Ovary (tissue), 9 donors: Measurements from ENCODE around the gene SUCO. TPM values are rescaled to one million over a fixed set of nuclear protein-coding genes. Genes with fewer than 3 reads are reported as not detected.

Source experiments
- DNase-seq, 5 donors: peaks; one replicate each; pipeline ENCODE4 v3.0.0-alpha.2; 2019 to 2020
- H3K27ac ChIP-seq, 2 donors: fragments of 200-600 bp; one replicate each; pipeline versions ENCODE4 v1.5.1 to v1.8.0; 2019 to 2022
- H3K27me3 ChIP-seq: fragments of 200-600 bp; one replicate; pipeline ENCODE4 v1.8.0; 2022
- H3K36me3 ChIP-seq: fragments of 200-600 bp; sonication (generic); one replicate; pipeline ENCODE4 v1.5.1; 2019
- H3K4me1 ChIP-seq: one replicate; pipeline ENCODE4 v1.8.1; 2013; ENCODE audit warnings: mild to moderate bottlenecking, moderate library complexity; ENCODE audit not compliant: insufficient read depth
- H3K4me3 ChIP-seq: fragments of 200-600 bp; sonication (generic); one replicate; pipeline ENCODE4 v1.5.1; 2017
- H3K9me3 ChIP-seq, 2 donors: fragments of 200-600 bp in 1 of 2; sonication (generic) in 1 of 2; one replicate each; pipeline versions ENCODE4 v1.5.1 to v1.8.1; 2013 to 2019; ENCODE audit warnings: mild to moderate bottlenecking in 1 of 2, moderate library complexity in 1 of 2
- EP300 ChIP-seq: sonication (generic); formaldehyde crosslinking; IDR thresholded peaks from one replicate; pipeline ENCODE4 v1.6.1; 2017; ENCODE audit warnings: antibody characterized with exemption
- POLR2A ChIP-seq: fragments of 450-650 bp; IDR thresholded peaks from one replicate; pipeline ENCODE4 v1.6.1; 2017; ENCODE audit warnings: antibody characterized with exemption, mild to moderate bottlenecking, moderate library complexity
- WGBS, 3 donors: extraction: QIAGEN DNeasy Blood & Tissue Kit in 1 of 3; methylation state at CpG; one replicate each; pipeline versions ENCODE4 v1.1.5 to v1.1.7; 2013 to 2017; 5-methylcytosine and 5-hydroxymethylcytosine counted together
- intact Hi-C, 4 donors: fragments of 100-400 bp; cut with DNase I; formaldehyde crosslinking; loops; one replicate each; pipeline versions ENCODE4 v1.11.0 to v1.15.1; 2022 to 2023
- polyA plus RNA-seq, 2 donors: library from polyadenylated mRNA; stranded (reverse); fragments of 200-250 nt in 1 of 2; fragments of 350-450 nt in 1 of 2; fragmentation: Illumina TruSeq in 1 of 2; extraction: RNeasy Lipid Tissue Mini Kit (QIAGEN cat#74804) in 1 of 2; gene quantifications; one replicate each; pipeline ENCODE4 v1.2.3, GENCODE V29; 2013 to 2014
- total RNA-seq, 7 donors: library from RNA; depleted of rRNA in 2 of 7; stranded (reverse); fragments of >200 nt in 2 of 7; fragmentation: NEBNext Ultra II Directional in 3 of 7; extraction: Animal tissue kit (Norgen Biotek cat#: 25700) in 3 of 7; gene quantifications; one replicate each; pipeline versions ENCODE4 v1.1.0 to v1.2.4, GENCODE V29; 2016 to 2023
- TF ChIP-seq, protein P1 (sequence below), 3 donors: fragments of 450-650 bp in 2 of 3; fragments of 200-600 bp in 1 of 3; IDR thresholded peaks; one replicate each; pipeline versions ENCODE4 v1.5.1 to v1.8.0; 2016 to 2022; ENCODE audit warnings: antibody characterized with exemption in 3 of 3, mild to moderate bottlenecking in 1 of 3
- donor health status: DM: no; HTN: no; CAD: no; lungs with moderate emphysema.
- donor health status: DM: no; HTN: no; CAD: no.
- donor health status: Bipolar disorder and iron deficiency.
- donor health status: DM: yes; HTN: yes; CAD: no.
- donor health status: DM: no; HTN: no; CAD: no.
- donor health status: DM: yes; HTN: yes; CAD: no.

SUCO gene
- total and polyA plus RNA-seq, 9 donors = 14.0 to 68.1 (median 55.5) TPM

DNA sequence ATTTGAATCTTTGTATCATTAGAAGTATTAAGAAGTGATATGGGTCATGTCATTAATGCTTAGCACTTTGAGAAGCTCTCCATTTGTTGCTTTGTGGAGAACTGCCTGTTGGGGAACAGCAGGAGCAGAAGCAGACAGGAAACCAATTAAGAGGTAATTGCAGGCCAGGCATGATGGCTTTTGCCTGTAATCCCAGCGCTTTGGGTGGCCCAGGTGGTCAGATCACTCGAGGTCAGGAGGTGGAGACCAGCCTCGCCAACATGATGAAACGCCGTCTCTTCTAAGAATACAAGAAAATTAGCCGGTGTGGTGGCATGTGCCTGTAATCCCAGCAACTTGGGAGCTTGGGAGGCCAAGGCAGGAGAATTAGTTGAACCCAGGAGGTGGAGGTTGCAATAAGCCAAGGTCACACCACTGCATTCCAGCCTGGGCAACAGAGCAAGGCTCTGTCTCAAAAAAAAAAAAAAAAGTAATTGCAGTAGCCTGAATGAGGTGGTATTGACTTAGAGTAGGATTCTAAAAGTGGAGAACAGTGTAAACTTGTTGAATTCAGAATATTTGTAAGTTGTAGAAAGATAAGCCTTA lies 68.2 kb downstream of the SUCO start:
- TF ChIP-seq POLR2A (no peak), EP300 (no peak)
- TF ChIP-seq, protein P1, sequence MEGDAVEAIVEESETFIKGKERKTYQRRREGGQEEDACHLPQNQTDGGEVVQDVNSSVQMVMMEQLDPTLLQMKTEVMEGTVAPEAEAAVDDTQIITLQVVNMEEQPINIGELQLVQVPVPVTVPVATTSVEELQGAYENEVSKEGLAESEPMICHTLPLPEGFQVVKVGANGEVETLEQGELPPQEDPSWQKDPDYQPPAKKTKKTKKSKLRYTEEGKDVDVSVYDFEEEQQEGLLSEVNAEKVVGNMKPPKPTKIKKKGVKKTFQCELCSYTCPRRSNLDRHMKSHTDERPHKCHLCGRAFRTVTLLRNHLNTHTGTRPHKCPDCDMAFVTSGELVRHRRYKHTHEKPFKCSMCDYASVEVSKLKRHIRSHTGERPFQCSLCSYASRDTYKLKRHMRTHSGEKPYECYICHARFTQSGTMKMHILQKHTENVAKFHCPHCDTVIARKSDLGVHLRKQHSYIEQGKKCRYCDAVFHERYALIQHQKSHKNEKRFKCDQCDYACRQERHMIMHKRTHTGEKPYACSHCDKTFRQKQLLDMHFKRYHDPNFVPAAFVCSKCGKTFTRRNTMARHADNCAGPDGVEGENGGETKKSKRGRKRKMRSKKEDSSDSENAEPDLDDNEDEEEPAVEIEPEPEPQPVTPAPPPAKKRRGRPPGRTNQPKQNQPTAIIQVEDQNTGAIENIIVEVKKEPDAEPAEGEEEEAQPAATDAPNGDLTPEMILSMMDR (IDR thresholded peaks at IDR 0.05) = no peak
- H3K9me3 ChIP-seq = no peaks in the 10 kb centered on the region
- DNase-seq = no peak
- intact Hi-C loops = no loop called here
- H3K36me3 ChIP-seq = no peaks in the 10 kb centered on the region
- H3K27me3 ChIP-seq = no peaks in the 10 kb centered on the region
- H3K27ac ChIP-seq = no peak overlapping the region
- no peak overlapping the region for H3K4me3 ChIP-seq
- H3K4me1 ChIP-seq = no peaks in the 10 kb centered on the region
- 90 to 95% (median 93%) methylated on average over 6 of the region's 6 CpGs for WGBS, 3 donors

DNA sequence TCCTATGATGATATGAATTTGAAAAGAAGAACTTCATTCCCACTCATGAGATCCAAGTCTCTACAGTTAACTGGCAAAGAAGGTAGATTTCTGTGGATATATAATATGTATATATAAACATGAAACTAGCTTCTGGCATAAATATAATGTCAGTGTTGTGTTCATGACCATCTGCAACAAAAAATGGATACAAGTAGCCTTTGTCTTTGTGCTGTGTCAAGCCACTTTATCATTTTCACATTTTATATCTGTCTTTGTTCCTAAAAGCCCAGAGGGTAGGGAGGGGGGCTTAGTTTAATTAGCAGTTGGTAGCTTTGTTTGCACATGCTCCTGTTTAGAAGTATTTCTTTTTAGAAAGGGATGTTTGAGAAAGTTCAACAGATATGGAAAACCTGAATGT lies 69.8 kb downstream of the SUCO start:
- Histone ChIP-seq H3K4me1 (no peaks in the 10 kb centered on the region), H3K36me3 (no peaks in the 10 kb centered on the region), H3K4me3 (no peak overlapping the region), H3K9me3 (no peaks in the 10 kb centered on the region), H3K27me3 (no peaks in the 10 kb centered on the region), H3K27ac (no peak overlapping the region)
- intact Hi-C loops = no loop called here
- no peak for TF ChIP-seq EP300
- TF ChIP-seq, protein P1 (IDR thresholded peaks at IDR 0.05) = no peak
- TF ChIP-seq POLR2A = no peak
- DNase-seq = no peak

DNA sequence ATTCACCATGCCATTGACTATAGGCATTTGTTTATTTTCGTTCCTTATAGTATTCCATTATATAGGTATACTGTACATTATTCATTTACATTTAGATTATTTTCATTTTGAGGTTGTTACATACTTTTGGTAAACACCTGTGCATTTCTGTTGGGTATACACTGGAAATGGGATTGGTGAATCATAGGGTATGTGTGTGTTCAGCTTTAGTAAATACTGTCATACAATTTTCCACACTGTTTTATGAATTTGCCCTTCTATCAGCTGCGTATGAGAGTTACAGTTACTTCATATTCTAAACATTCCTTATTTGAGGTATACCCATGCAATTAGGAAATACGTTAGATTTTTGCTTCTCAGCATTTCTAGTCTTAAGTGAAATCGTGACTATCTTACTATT lies 70.9 kb downstream of the SUCO start:
- 89 to 93% (median 91%) methylated on average over 4 of the region's 4 CpGs for WGBS, 3 donors
- Histone ChIP-seq H3K9me3 (no peaks in the 10 kb centered on the region), H3K27ac (no peak overlapping the region), H3K4me3 (no peak overlapping the region), H3K4me1 (no peaks in the 10 kb centered on the region), H3K27me3 (no peaks in the 10 kb centered on the region), H3K36me3 (no peaks in the 10 kb centered on the region)
- DNase-seq = no peak
- TF ChIP-seq, protein P1 (IDR thresholded peaks at IDR 0.05) = no peak
- TF ChIP-seq POLR2A = no peak
- TF ChIP-seq EP300 = no peak
- intact Hi-C loops = no loop called here

DNA sequence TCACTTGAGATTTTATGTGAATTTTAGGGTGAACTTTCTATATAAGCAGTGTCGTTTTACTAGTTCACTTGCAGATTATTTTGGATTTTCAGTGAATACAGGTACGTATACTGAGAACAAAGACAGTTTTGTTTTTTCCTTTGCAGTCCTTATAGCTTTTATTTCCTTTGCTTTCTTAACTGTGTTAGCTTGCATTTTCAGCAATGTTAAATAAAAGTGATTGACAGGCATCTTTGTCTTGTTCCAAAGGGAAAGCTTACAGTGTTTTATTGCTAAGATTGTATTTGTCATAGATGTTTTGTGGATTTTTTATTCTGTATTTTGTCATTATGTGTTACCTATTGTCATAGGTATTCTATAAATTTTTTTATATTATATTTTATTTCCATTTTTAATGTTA lies 72.7 kb downstream of the SUCO start:
- H3K27me3 ChIP-seq = no peaks in the 10 kb centered on the region
- WGBS, 3 donors = 96 to 98% (median 98%) methylated on average over 2 of the region's 2 CpGs
- no peaks in the 10 kb centered on the region for H3K9me3 ChIP-seq
- intact Hi-C loops = no loop called here
- no peak overlapping the region for H3K4me3 ChIP-seq
- H3K27ac ChIP-seq = no peak overlapping the region
- DNase-seq = no peak
- H3K4me1 ChIP-seq = no peaks in the 10 kb centered on the region
- no peaks in the 10 kb centered on the region for H3K36me3 ChIP-seq
- TF ChIP-seq POLR2A (no peak), EP300 (no peak)
- TF ChIP-seq, protein P1 (IDR thresholded peaks at IDR 0.05) = no peak

DNA sequence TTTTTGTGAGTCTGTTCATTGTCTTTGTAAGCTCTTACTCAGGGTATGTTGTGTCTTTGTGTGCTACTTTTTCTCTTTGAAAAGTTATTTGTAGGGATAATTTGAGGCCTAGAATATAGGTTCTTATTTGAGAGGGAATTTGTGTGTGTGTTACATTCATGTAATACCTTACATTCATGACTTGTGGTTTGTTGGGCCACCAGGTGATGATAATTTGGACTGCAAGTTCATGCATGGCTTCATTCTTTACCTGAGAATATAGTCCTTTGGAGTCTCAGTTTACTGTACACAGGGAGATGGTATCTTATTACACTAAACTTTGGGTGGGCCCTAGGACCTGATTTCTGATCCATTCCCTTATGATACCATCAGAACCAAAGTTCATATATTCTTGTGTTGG lies 74.2 kb downstream of the SUCO start:
- H3K27ac ChIP-seq = no peak overlapping the region
- no peaks in the 10 kb centered on the region for H3K4me1 ChIP-seq
- DNase-seq = no peak
- TF ChIP-seq EP300 = no peak
- TF ChIP-seq, protein P1 (IDR thresholded peaks at IDR 0.05) = no peak
- no peak for TF ChIP-seq POLR2A
- H3K4me3 ChIP-seq = no peak overlapping the region
- no peaks in the 10 kb centered on the region for H3K27me3 ChIP-seq
- no peaks in the 10 kb centered on the region for H3K9me3 ChIP-seq
- intact Hi-C loops = no loop called here
- no peaks in the 10 kb centered on the region for H3K36me3 ChIP-seq
